Thyroid gland (tissue), 4 donors: Measurements from ENCODE around the gene DLGAP1. TPM values are rescaled to one million over a fixed set of nuclear protein-coding genes. Genes with fewer than 3 reads are reported as not detected.

Experiments used
- DNase-seq, 2 donors: peaks; one replicate each; pipeline ENCODE4 v3.0.0-alpha.2; 2019
- H3K27ac ChIP-seq, 3 donors: fragments of 200-600 bp; sonication (generic); 1 replicate in 2 of 3; 2 replicates in 1 of 3; pipeline ENCODE4 v1.5.1; 2016 to 2019; ENCODE audit warnings: mild to moderate bottlenecking in 1 of 3, moderate library complexity in 1 of 3
- H3K27me3 ChIP-seq: fragments of 200-600 bp; sonication (generic); one replicate; pipeline ENCODE4 v1.5.1; 2019
- H3K36me3 ChIP-seq, 2 donors: fragments of 200-600 bp; sonication (generic); one replicate each; pipeline ENCODE4 v1.5.1; 2016 to 2019
- H3K4me1 ChIP-seq, 2 donors: fragments of 200-600 bp; sonication (generic); one replicate each; pipeline ENCODE4 v1.5.1; 2017 to 2019
- H3K4me3 ChIP-seq, 3 donors: fragments of 200-600 bp; sonication (generic); replicated peaks in 1 of 3; 1 replicate in 2 of 3; 2 replicates in 1 of 3; pipeline ENCODE4 v1.5.1; 2016; ENCODE audit warnings: mild to moderate bottlenecking in 1 of 3
- H3K9me3 ChIP-seq: fragments of 200-600 bp; sonication (generic); one replicate; pipeline ENCODE4 v1.5.1; 2017
- CTCF ChIP-seq, 6 experiments: fragments of 200-600 bp in 3 of 6; fragments of 450-650 bp in 3 of 6; sonication (generic) in 3 of 6; IDR thresholded peaks; one replicate each; pipeline ENCODE4 v1.5.1; 2016 to 2019; ENCODE audit warnings: antibody characterized with exemption in 6 of 6, mild to moderate bottlenecking in 2 of 6, inconsistent platforms in 1 of 6, moderate library complexity in 1 of 6
- POLR2A ChIP-seq, 2 donors: fragments of 450-650 bp; IDR thresholded peaks; one replicate each; pipeline ENCODE4 v1.6.1; 2017; ENCODE audit warnings: antibody characterized with exemption in 2 of 2, mild to moderate bottlenecking in 2 of 2, moderate library complexity in 1 of 2
- WGBS, 2 donors: methylation state at CpG; one replicate each; pipeline ENCODE4 v1.1.5; 2017; 5-methylcytosine and 5-hydroxymethylcytosine counted together
- intact Hi-C: fragments of 100-400 bp; cut with DNase I; formaldehyde crosslinking; loops from one replicate; pipeline ENCODE4 v1.15.1; 2023
- total RNA-seq, 4 donors: library from RNA; depleted of rRNA; stranded (reverse); fragments of >200 nt; gene quantifications; one replicate each; pipeline ENCODE4 v1.2.3, GENCODE V29; 2016

DLGAP1 gene
- total RNA-seq, 4 donors from 2014 or later = 0.25 to 2.7 (median 0.77) TPM

GRCh38 chr18:4207383-4207985, 247.6 kb downstream of the DLGAP1 start:
- DNase-seq = no peak
- Histone ChIP-seq H3K27ac (no peak overlapping the region), H3K36me3 (no peaks in the 10 kb centered on the region), H3K27me3 (no peaks in the 10 kb centered on the region), H3K4me3 (no peak overlapping the region), H3K9me3 (no peaks in the 10 kb centered on the region), H3K4me1 (no peaks in the 10 kb centered on the region)
- intact Hi-C loops = no loop called here
- 76 to 83% methylated on average over 7 of the region's 7 CpGs for WGBS, 2 donors
- no peak for TF ChIP-seq CTCF (IDR thresholded peaks at IDR 0.05)
- no peak for TF ChIP-seq POLR2A (IDR thresholded peaks at IDR 0.05)

GRCh38 chr18:4204438-4204720, 250.7 kb downstream of the DLGAP1 start:
- no peaks in the 10 kb centered on the region for H3K36me3 ChIP-seq
- intact Hi-C loops = no loop called here
- H3K9me3 ChIP-seq = no peaks in the 10 kb centered on the region
- no peak overlapping the region for H3K27ac ChIP-seq
- H3K4me3 ChIP-seq = no peak overlapping the region
- 56 to 73% methylated on average over 1 of the region's 1 CpG for WGBS, 2 donors
- H3K27me3 ChIP-seq = no peaks in the 10 kb centered on the region
- no peaks in the 10 kb centered on the region for H3K4me1 ChIP-seq
- no peak for DNase-seq
- TF ChIP-seq CTCF (IDR thresholded peaks at IDR 0.05) = no peak
- no peak for TF ChIP-seq POLR2A (IDR thresholded peaks at IDR 0.05)

- no peaks in the 10 kb centered on the region for H3K36me3 ChIP-seq
- no peak overlapping the region for H3K27ac ChIP-seq
- no peak for DNase-seq
- TF ChIP-seq CTCF (IDR thresholded peaks at IDR 0.05) (no peak), POLR2A (IDR thresholded peaks at IDR 0.05) (no peak)
- intact Hi-C loops = no loop called here
- no peaks in the 10 kb centered on the region for H3K9me3 ChIP-seq
- 69 to 75% methylated on average over 5 of the region's 5 CpGs for WGBS, 2 donors
- H3K4me3 ChIP-seq = no peak overlapping the region
- no peaks in the 10 kb centered on the region for H3K27me3 ChIP-seq
- H3K4me1 ChIP-seq = no peaks in the 10 kb centered on the region
Measured at GRCh38 chr18:4203568-4204437, 251.3 kb downstream of the DLGAP1 start.

GRCh38 chr18:4200399-4200798, 254.7 kb downstream of the DLGAP1 start:
- Histone ChIP-seq H3K27me3 (no peaks in the 10 kb centered on the region), H3K4me1 (no peaks in the 10 kb centered on the region), H3K9me3 (no peaks in the 10 kb centered on the region), H3K4me3 (no peak overlapping the region), H3K27ac (no peak overlapping the region), H3K36me3 (no peaks in the 10 kb centered on the region)
- DNase-seq = no peak
- TF ChIP-seq CTCF (IDR thresholded peaks at IDR 0.05) (no peak), POLR2A (IDR thresholded peaks at IDR 0.05) (no peak)
- intact Hi-C loops = no loop called here

GRCh38 chr18:4198956-4199355, 256.2 kb downstream of the DLGAP1 start:
- no peak overlapping the region for H3K27ac ChIP-seq
- H3K9me3 ChIP-seq = no peaks in the 10 kb centered on the region
- H3K36me3 ChIP-seq = no peaks in the 10 kb centered on the region
- WGBS, 2 donors = 76 to 82% methylated on average over 5 of the region's 5 CpGs
- no peaks in the 10 kb centered on the region for H3K4me1 ChIP-seq
- H3K27me3 ChIP-seq = no peaks in the 10 kb centered on the region
- DNase-seq = no peak
- no peak overlapping the region for H3K4me3 ChIP-seq
- no peak for TF ChIP-seq POLR2A (IDR thresholded peaks at IDR 0.05)
- TF ChIP-seq CTCF (IDR thresholded peaks at IDR 0.05) = no peak
- intact Hi-C loops = no loop called here
